Mesendoderm (in vitro differentiated cells): ENCODE data around the gene TAPBPL.
A peak's percentile ranks its signal among the peaks of the same experiment; 100 is the strongest.
"Not testable (repeated sequence)": the region's sequence is repeated elsewhere in the genome, so short reads cannot be mapped to it uniquely, and the experiment has no call there.

Experiments used
- DNase-seq: peaks from one replicate; pipeline ENCODE4 v3.0.0; 2013
- H2AK5ac ChIP-seq: 2 replicates; pipeline ENCODE4 v1.6.1; 2013; ENCODE audit warnings: low read length, inconsistent platforms
- H2BK120ac ChIP-seq: 2 replicates; pipeline ENCODE4 v1.6.1; 2013; ENCODE audit warnings: low read depth, mild to moderate bottlenecking, low read length, moderate library complexity, mixed read lengths
- H2BK15ac ChIP-seq: replicated peaks from 2 replicates; pipeline ENCODE4 v1.6.1; 2013; ENCODE audit warnings: low read depth, mild to moderate bottlenecking, moderate library complexity
- H2BK5ac ChIP-seq: 2 replicates; pipeline ENCODE4 v1.6.1; 2013; ENCODE audit warnings: low read length, inconsistent platforms
- H3K18ac ChIP-seq: 2 replicates; pipeline ENCODE4 v1.6.1; 2013; ENCODE audit warnings: mild to moderate bottlenecking, low read length, mixed read lengths
- H3K23ac ChIP-seq: one replicate; pipeline ENCODE4 v1.6.1; 2013; ENCODE audit warnings: low read length
- H3K27ac ChIP-seq: 2 replicates; pipeline ENCODE4 v1.5.1; 2013; ENCODE audit warnings: low read depth, mild to moderate bottlenecking, inconsistent platforms, low read length, moderate library complexity
- H3K27me3 ChIP-seq: 2 replicates; pipeline ENCODE4 v1.6.1; 2013; ENCODE audit warnings: low read length, control low read depth, mild to moderate bottlenecking, inconsistent platforms; ENCODE audit not compliant: insufficient read depth, poor library complexity
- H3K36me3 ChIP-seq: 2 replicates; pipeline ENCODE4 v1.6.1; 2013; ENCODE audit warnings: low read length, inconsistent platforms; ENCODE audit not compliant: control insufficient read depth, insufficient read depth
- H3K4ac ChIP-seq: one replicate; pipeline ENCODE4 v1.6.1; 2013; ENCODE audit warnings: low read depth, mild to moderate bottlenecking, low read length, moderate library complexity
- H3K4me1 ChIP-seq: 2 replicates; pipeline ENCODE4 v1.6.1; 2013; ENCODE audit warnings: low read depth, low read length, inconsistent platforms; ENCODE audit not compliant: control insufficient read depth
- H3K4me2 ChIP-seq: 2 replicates; pipeline ENCODE4 v1.6.1; 2013; ENCODE audit warnings: low read length
- H3K4me3 ChIP-seq: 2 replicates; pipeline ENCODE4 v1.5.1; 2013; ENCODE audit warnings: mild to moderate bottlenecking, low read length
- H3K56ac ChIP-seq: one replicate; pipeline ENCODE4 v1.6.1; 2013; ENCODE audit warnings: low read length
- H3K79me1 ChIP-seq: 2 replicates; pipeline ENCODE4 v1.6.1; 2013; ENCODE audit warnings: low read length, inconsistent platforms
- H3K79me2 ChIP-seq: 2 replicates; pipeline ENCODE4 v1.6.1; 2013; ENCODE audit warnings: mild to moderate bottlenecking, low read length; ENCODE audit not compliant: control insufficient read depth, insufficient read depth
- H3K9ac ChIP-seq: 2 replicates; pipeline ENCODE4 v1.6.1; 2013; ENCODE audit warnings: low read length, inconsistent platforms
- H4K5ac ChIP-seq: one replicate; pipeline ENCODE4 v1.6.1; 2013; ENCODE audit warnings: low read length
- H4K8ac ChIP-seq: one replicate; pipeline ENCODE4 v1.6.1; 2013; ENCODE audit warnings: low read depth, mild to moderate bottlenecking, control low read depth, low read length, moderate library complexity
- WGBS: extraction: QIAGEN DNeasy Blood & Tissue Kit; methylation state at CpG from one replicate; pipeline ENCODE4 v1.1.7; 2013; ENCODE audit warnings: low lambda C conversion rate, missing lambda C conversion rate; ENCODE audit not compliant: insufficient coverage; ENCODE audit errors: extremely low coverage; 5-methylcytosine and 5-hydroxymethylcytosine counted together

The TAPBPL gene

GRCh38 chr12:6463216-6463615 is 11.4 kb downstream of the TAPBPL start:
- Histone ChIP-seq H2BK15ac (no peak overlapping the region), H3K79me1 (peaks cover 2% of the 10 kb centered on the region), H3K18ac (no peak overlapping the region), H2AK5ac (no peak overlapping the region), H4K5ac (no peak overlapping the region), H3K27me3 (no peaks in the 10 kb centered on the region), H2BK120ac (no peak overlapping the region), H3K4ac (no peak overlapping the region), H3K9ac (no peak overlapping the region), H3K27ac (no peak overlapping the region), H3K79me2 (no peaks in the 10 kb centered on the region), H2BK5ac (no peak overlapping the region), H3K36me3 (peaks cover 14% of the 10 kb centered on the region), H3K4me2 (no peak overlapping the region), H3K4me3 (no peak overlapping the region), H4K8ac (no peak overlapping the region), H3K23ac (no peak overlapping the region), H3K4me1 (no peaks in the 10 kb centered on the region), H3K56ac (no peak overlapping the region)
- no peak for DNase-seq
- no CpG with 5 or more reads among the region's 7 CpGs for WGBS

- no peak overlapping the region for H3K9ac ChIP-seq
- H3K27ac ChIP-seq = no peak overlapping the region
- peaks cover 2% of the 10 kb centered on the region for H3K79me2 ChIP-seq
- H3K4ac ChIP-seq = no peak overlapping the region
- H3K4me1 ChIP-seq = no peaks in the 10 kb centered on the region
- peaks cover 14% of the 10 kb centered on the region for H3K36me3 ChIP-seq
- peaks cover 5% of the 10 kb centered on the region for H3K79me1 ChIP-seq
- no peaks in the 10 kb centered on the region for H3K27me3 ChIP-seq
- no peak overlapping the region for H4K5ac ChIP-seq
- no peak for DNase-seq
- H3K56ac ChIP-seq = no peak overlapping the region
- H2BK5ac ChIP-seq = no peak overlapping the region
- no peak overlapping the region for H3K4me3 ChIP-seq
- no peak overlapping the region for H2BK120ac ChIP-seq
- H2AK5ac ChIP-seq = no peak overlapping the region
- H3K4me2 ChIP-seq = no peak overlapping the region
- no peak overlapping the region for H3K23ac ChIP-seq
- H4K8ac ChIP-seq = no peak overlapping the region
- no peak overlapping the region for H2BK15ac ChIP-seq
- no peak overlapping the region for H3K18ac ChIP-seq
- WGBS = no CpG with 5 or more reads among the region's 6 CpGs
Observed at GRCh38 chr12:6463858-6464257, 12.0 kb downstream of the TAPBPL start.

GRCh38 chr12:6464531-6464930 is 12.7 kb downstream of the TAPBPL start:
- Histone ChIP-seq H3K4me3 (no peak overlapping the region), H3K27me3 (no peaks in the 10 kb centered on the region), H2AK5ac (no peak overlapping the region), H4K5ac (no peak overlapping the region), H3K4me1 (peaks cover under 1% of the 10 kb centered on the region), H3K4me2 (no peak overlapping the region), H2BK5ac (no peak overlapping the region), H3K36me3 (peaks cover 14% of the 10 kb centered on the region), H2BK120ac (no peak overlapping the region), H2BK15ac (no peak overlapping the region), H3K23ac (no peak overlapping the region), H3K18ac (no peak overlapping the region), H3K79me1 (peaks cover 6% of the 10 kb centered on the region), H3K79me2 (peaks cover 2% of the 10 kb centered on the region), H3K27ac (no peak overlapping the region), H4K8ac (no peak overlapping the region), H3K4ac (no peak overlapping the region), H3K9ac (no peak overlapping the region), H3K56ac (no peak overlapping the region)
- no peak for DNase-seq
- WGBS = no CpG with 5 or more reads among the region's 8 CpGs

- Histone ChIP-seq H3K27me3 (no peaks in the 10 kb centered on the region), H3K4me2 (no peak overlapping the region), H2BK15ac (no peak overlapping the region), H3K23ac (no peak overlapping the region), H3K4me1 (peaks cover 4% of the 10 kb centered on the region), H3K4me3 (no peak overlapping the region), H2BK5ac (no peak overlapping the region), H3K18ac (no peak overlapping the region), H2BK120ac (no peak overlapping the region), H4K5ac (no peak overlapping the region), H3K36me3 (peaks cover 14% of the 10 kb centered on the region), H3K79me1 (peaks cover 9% of the 10 kb centered on the region), H3K4ac (no peak overlapping the region), H3K9ac (no peak overlapping the region), H3K79me2 (peaks cover 2% of the 10 kb centered on the region), H2AK5ac (no peak overlapping the region), H4K8ac (no peak overlapping the region), H3K56ac (no peak overlapping the region), H3K27ac (no peak overlapping the region)
- peak; percentile 84 for DNase-seq
- WGBS = no CpG with 5 or more reads among the region's 6 CpGs
Observed at GRCh38 chr12:6465467-6466183, 13.8 kb downstream of the TAPBPL start.

- H4K8ac ChIP-seq = no peak overlapping the region
- no peak overlapping the region for H3K4ac ChIP-seq
- H3K4me2 ChIP-seq = no peak overlapping the region
- H3K9ac ChIP-seq = no peak overlapping the region
- no peak overlapping the region for H3K56ac ChIP-seq
- no peak overlapping the region for H3K18ac ChIP-seq
- H3K4me3 ChIP-seq = no peak overlapping the region
- peaks cover 4% of the 10 kb centered on the region for H3K4me1 ChIP-seq
- H3K79me2 ChIP-seq = peaks cover 2% of the 10 kb centered on the region
- WGBS = no CpG with 5 or more reads among the region's 5 CpGs
- H3K36me3 ChIP-seq = peaks cover 14% of the 10 kb centered on the region
- H2BK120ac ChIP-seq = no peak overlapping the region
- H4K5ac ChIP-seq = no peak overlapping the region
- H2BK5ac ChIP-seq = no peak overlapping the region
- no peak overlapping the region for H3K27ac ChIP-seq
- no peak overlapping the region for H2AK5ac ChIP-seq
- H3K23ac ChIP-seq = no peak overlapping the region
- DNase-seq = no peak
- H3K27me3 ChIP-seq = no peaks in the 10 kb centered on the region
- no peak overlapping the region for H2BK15ac ChIP-seq
- H3K79me1 ChIP-seq = peaks cover 9% of the 10 kb centered on the region
Observed at GRCh38 chr12:6466184-6466573, 14.3 kb downstream of the TAPBPL start.

GRCh38 chr12:6466751-6467150 is 14.9 kb downstream of the TAPBPL start:
- not testable (repeated sequence) for H3K4me2 ChIP-seq, H3K18ac ChIP-seq, H3K9ac ChIP-seq, H2AK5ac ChIP-seq, H4K8ac ChIP-seq, H2BK15ac ChIP-seq, H4K5ac ChIP-seq, H2BK5ac ChIP-seq, H3K56ac ChIP-seq, H3K23ac ChIP-seq, H3K4me1 ChIP-seq, H3K27me3 ChIP-seq, H3K79me2 ChIP-seq, DNase-seq, H3K79me1 ChIP-seq, H3K4ac ChIP-seq, H2BK120ac ChIP-seq, H3K4me3 ChIP-seq, H3K27ac ChIP-seq
- WGBS = no CpG with 5 or more reads among the region's 4 CpGs
- H3K36me3 ChIP-seq = peaks cover 13% of the 10 kb centered on the region
